Lung (tissue), 12 donors: Measurements from ENCODE around the gene PCK1. TPM values are rescaled to one million over a fixed set of nuclear protein-coding genes. Genes with fewer than 3 reads are reported as not detected.

ENCODE experiments used
- ATAC-seq: fragments of 200-7000 bp; cut with Tn5 transposase; one replicate; pipeline ENCODE4 v1.9.1; 2020; ENCODE audit warnings: moderate number of reproducible peaks; ENCODE audit not compliant: insufficient read depth, low FRiP score
- DNase-seq, 3 donors: peaks; one replicate each; pipeline ENCODE4 v3.0.0-alpha.2; 2013 to 2017
- H3K27ac ChIP-seq, 2 donors: one replicate each; pipeline ENCODE4 v1.5.1; 2013; ENCODE audit warnings: mild to moderate bottlenecking in 2 of 2, moderate library complexity in 2 of 2, control low read depth in 1 of 2, inconsistent platforms in 1 of 2, low read depth in 1 of 2, low read length in 1 of 2
- H3K27me3 ChIP-seq, 3 donors: one replicate each; pipeline ENCODE4 v1.5.1; 2013; ENCODE audit warnings: low read length in 2 of 3; ENCODE audit not compliant: control insufficient read depth in 3 of 3, insufficient read depth in 3 of 3
- H3K36me3 ChIP-seq, 4 donors: one replicate each; pipeline ENCODE4 v1.5.1; 2013; ENCODE audit warnings: low read length in 4 of 4, mild to moderate bottlenecking in 1 of 4, moderate library complexity in 1 of 4; ENCODE audit not compliant: control insufficient read depth in 4 of 4, insufficient read depth in 4 of 4
- H3K4me1 ChIP-seq, 5 donors: one replicate each; pipeline ENCODE4 v1.5.1; 2013; ENCODE audit warnings: low read length in 5 of 5, mild to moderate bottlenecking in 2 of 5, moderate library complexity in 1 of 5; ENCODE audit not compliant: control insufficient read depth in 5 of 5, insufficient read depth in 5 of 5
- H3K4me3 ChIP-seq: one replicate; pipeline ENCODE4 v1.5.1; 2013; ENCODE audit warnings: mild to moderate bottlenecking, control low read depth, moderate library complexity
- H3K9ac ChIP-seq, 2 donors: one replicate each; pipeline ENCODE4 v1.5.1; 2013; ENCODE audit warnings: low read length in 2 of 2, control low read depth in 1 of 2; ENCODE audit not compliant: insufficient read depth in 1 of 2
- H3K9me3 ChIP-seq, 4 donors: one replicate each; pipeline ENCODE4 v1.5.1; 2013; ENCODE audit warnings: low read length in 3 of 4, mild to moderate bottlenecking in 1 of 4, moderate library complexity in 1 of 4; ENCODE audit not compliant: control insufficient read depth in 4 of 4, insufficient read depth in 3 of 4
- WGBS, 2 donors: extraction: QIAGEN DNeasy Blood & Tissue Kit; methylation state at CpG; one replicate each; pipeline ENCODE4 v1.1.7; 2013; 5-methylcytosine and 5-hydroxymethylcytosine counted together
- polyA plus RNA-seq, 2 donors: library from polyadenylated mRNA; stranded (reverse); fragments of 200-250 nt; gene quantifications; one replicate each; pipeline ENCODE4 v1.2.1, GENCODE V29; 2013
- total RNA-seq, 2 donors: library from RNA; depleted of rRNA in 1 of 2; stranded (reverse); fragments of >200 nt in 1 of 2; gene quantifications; one replicate each; pipeline ENCODE4 v1.2.1, GENCODE V29; 2014 to 2021
- TF ChIP-seq, protein P1 (sequence below): IDR thresholded peaks from 2 replicates; pipeline ENCODE4 v1.5.1; 2012; ENCODE audit warnings: mild to moderate bottlenecking; ENCODE audit errors: control extremely low read depth, extremely low read depth
- donor health status: control.
- donor health status: control.
- donor health status: Bipolar disorder and iron deficiency.
- donor health status: healthy.
- donor health status: DM: yes; HTN: yes; CAD: no.

PCK1 gene
- total and polyA plus RNA-seq, 4 donors, result 0.05 to 1.7 (median 0.55) TPM

DNA sequence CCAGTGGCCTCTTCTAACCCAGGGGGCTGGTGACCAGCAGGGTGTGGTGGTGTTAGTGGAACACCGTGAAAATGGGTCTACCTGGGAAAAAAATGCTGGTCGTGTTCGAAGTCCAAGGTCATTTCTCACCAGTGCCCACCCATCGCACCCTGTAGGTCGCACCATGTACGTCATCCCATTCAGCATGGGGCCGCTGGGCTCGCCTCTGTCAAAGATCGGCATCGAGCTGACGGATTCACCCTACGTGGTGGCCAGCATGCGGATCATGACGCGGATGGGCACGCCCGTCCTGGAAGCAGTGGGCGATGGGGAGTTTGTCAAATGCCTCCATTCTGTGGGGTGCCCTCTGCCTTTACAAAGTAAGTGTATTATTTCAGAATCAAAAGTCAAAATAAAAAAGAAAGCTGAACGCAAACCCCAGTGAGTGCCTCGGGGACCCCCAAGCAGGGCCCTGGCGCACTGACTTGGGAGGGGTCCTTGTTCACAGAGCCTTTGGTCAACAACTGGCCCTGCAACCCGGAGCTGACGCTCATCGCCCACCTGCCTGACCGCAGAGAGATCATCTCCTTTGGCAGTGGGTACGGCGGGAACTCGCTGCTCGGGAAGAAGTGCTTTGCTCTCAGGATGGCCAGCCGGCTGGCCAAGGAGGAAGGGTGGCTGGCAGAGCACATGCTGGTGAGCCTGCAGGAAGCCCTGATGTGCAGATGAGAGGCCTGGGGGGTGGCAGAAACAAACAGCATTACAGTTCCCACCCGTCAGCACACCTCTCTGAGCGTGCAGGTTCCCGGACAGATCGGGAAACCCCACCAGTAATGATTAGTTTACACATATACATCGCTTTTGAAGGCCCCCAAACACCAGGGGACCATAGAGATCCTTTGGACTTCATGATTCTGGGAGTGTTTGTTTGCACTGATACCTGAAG is 1.9 kb downstream of the PCK1 start:
- no peak for ATAC-seq
- no peak for DNase-seq
- Histone ChIP-seq H3K36me3 (no peaks in the 10 kb centered on the region), H3K4me1 (no peaks in the 10 kb centered on the region), H3K27ac (no peak overlapping the region), H3K9me3 (no peaks in the 10 kb centered on the region), H3K9ac (no peak overlapping the region), H3K27me3 (peaks cover 0 to 9% (median 0%) of the 10 kb centered on the region in 3 donors), H3K4me3 (no peak overlapping the region)
- TF ChIP-seq, protein P1, sequence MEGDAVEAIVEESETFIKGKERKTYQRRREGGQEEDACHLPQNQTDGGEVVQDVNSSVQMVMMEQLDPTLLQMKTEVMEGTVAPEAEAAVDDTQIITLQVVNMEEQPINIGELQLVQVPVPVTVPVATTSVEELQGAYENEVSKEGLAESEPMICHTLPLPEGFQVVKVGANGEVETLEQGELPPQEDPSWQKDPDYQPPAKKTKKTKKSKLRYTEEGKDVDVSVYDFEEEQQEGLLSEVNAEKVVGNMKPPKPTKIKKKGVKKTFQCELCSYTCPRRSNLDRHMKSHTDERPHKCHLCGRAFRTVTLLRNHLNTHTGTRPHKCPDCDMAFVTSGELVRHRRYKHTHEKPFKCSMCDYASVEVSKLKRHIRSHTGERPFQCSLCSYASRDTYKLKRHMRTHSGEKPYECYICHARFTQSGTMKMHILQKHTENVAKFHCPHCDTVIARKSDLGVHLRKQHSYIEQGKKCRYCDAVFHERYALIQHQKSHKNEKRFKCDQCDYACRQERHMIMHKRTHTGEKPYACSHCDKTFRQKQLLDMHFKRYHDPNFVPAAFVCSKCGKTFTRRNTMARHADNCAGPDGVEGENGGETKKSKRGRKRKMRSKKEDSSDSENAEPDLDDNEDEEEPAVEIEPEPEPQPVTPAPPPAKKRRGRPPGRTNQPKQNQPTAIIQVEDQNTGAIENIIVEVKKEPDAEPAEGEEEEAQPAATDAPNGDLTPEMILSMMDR, result no peak
- 94 to 96% methylated on average over 35 of the region's 35 CpGs for WGBS, 2 donors

DNA sequence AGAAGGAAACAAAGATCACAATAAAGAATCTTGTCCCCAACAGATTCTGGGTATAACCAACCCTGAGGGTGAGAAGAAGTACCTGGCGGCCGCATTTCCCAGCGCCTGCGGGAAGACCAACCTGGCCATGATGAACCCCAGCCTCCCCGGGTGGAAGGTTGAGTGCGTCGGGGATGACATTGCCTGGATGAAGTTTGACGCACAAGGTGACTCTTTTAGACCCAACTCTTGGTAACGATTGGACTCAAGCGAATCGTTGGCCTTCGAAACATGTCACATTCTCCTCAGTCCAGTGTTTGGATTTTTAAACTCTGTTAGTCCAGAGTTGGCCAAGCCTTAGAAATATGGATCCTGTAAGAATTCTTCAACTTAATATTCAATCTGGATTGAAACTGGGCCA is 2.6 kb downstream of the PCK1 start:
- H3K9ac ChIP-seq, result no peak overlapping the region
- no peak overlapping the region for H3K4me3 ChIP-seq
- 97 to 98% methylated on average over 12 of the region's 12 CpGs for WGBS, 2 donors

DNA sequence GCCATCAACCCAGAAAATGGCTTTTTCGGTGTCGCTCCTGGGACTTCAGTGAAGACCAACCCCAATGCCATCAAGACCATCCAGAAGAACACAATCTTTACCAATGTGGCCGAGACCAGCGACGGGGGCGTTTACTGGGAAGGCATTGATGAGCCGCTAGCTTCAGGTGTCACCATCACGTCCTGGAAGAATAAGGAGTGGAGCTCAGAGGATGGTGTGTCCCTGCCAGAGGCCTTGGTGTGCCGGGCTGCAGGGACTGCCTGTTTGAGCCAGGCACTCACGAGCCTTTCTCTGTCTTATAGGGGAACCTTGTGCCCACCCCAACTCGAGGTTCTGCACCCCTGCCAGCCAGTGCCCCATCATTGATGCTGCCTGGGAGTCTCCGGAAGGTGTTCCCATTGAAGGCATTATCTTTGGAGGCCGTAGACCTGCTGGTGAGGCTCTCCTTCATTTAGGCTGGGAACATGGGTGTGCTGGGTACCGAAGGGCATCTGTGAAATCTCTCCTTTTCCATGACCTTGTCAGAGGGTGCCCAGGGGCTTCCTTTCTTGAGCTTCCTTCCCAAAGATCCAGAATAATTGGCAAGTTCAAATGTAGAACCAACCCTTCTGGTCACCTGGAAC is 3.4 kb downstream of the PCK1 start:
- no peak overlapping the region for H3K4me3 ChIP-seq
- DNase-seq (no peak), ATAC-seq (no peak)
- peaks cover 0 to 8% (median 0%) of the 10 kb centered on the region in 3 donors for H3K27me3 ChIP-seq
- no peaks in the 10 kb centered on the region for H3K9me3 ChIP-seq
- H3K36me3 ChIP-seq, result no peaks in the 10 kb centered on the region
- H3K4me1 ChIP-seq, result no peaks in the 10 kb centered on the region
- no peak overlapping the region for H3K9ac ChIP-seq
- TF ChIP-seq, protein P1, result no peak
- no peak overlapping the region for H3K27ac ChIP-seq
- 90 to 93% methylated on average over 14 of the region's 14 CpGs for WGBS, 2 donors

More for the DNA sequence above, 2.6 kb downstream of the PCK1 start:
- H3K27ac ChIP-seq, result no peak overlapping the region
- no peak for ATAC-seq
- no peaks in the 10 kb centered on the region for H3K4me1 ChIP-seq
- peaks cover 0 to 8% (median 0%) of the 10 kb centered on the region in 3 donors for H3K27me3 ChIP-seq
- no peak for DNase-seq
- TF ChIP-seq, protein P1, result no peak
- no peaks in the 10 kb centered on the region for H3K9me3 ChIP-seq
- H3K36me3 ChIP-seq, result no peaks in the 10 kb centered on the region
